ENCODE data around the gene LAIR1. TPM values are rescaled to one million over a fixed set of nuclear protein-coding genes. Genes with fewer than 3 reads are reported as not detected.

Gene LAIR1
- total and polyA plus RNA-seq, 2 experiments from 2014 or later, result 0.10 to 1.3 TPM

- TF ChIP-seq CREB1 (CRISPR knock-in tag; IDR thresholded peaks at IDR 0.05; ENCODE audit: low read depth) (no peak), POLR2AphosphoS5 (IDR thresholded peaks at IDR 0.05; ENCODE audit: low read depth) (no peak), EZH2 (IDR thresholded peaks at IDR 0.05; ENCODE audit: low read depth, unreplicated experiment) (no peak), NANOG (IDR thresholded peaks at IDR 0.05; ENCODE audit: borderline replicate concordance) (no peak), ZNF331 (CRISPR knock-in tag; IDR thresholded peaks at IDR 0.05; ENCODE audit: low read depth) (no peak), ETS1 (IDR thresholded peaks at IDR 0.05) (no peak), STAT1 (IDR thresholded peaks at IDR 0.05; ENCODE audit: unreplicated experiment) (no peak), EZH2phosphoT487 (IDR thresholded peaks at IDR 0.05; ENCODE audit: unreplicated experiment) (no peak), JUNB (IDR thresholded peaks at IDR 0.05; ENCODE audit: unreplicated experiment) (no peak), ZNF462 (CRISPR knock-in tag; IDR thresholded peaks at IDR 0.05) (no peak), ZNF114 (CRISPR knock-in tag; IDR thresholded peaks at IDR 0.05) (no peak)
- TF ChIP-seq, protein P1, sequence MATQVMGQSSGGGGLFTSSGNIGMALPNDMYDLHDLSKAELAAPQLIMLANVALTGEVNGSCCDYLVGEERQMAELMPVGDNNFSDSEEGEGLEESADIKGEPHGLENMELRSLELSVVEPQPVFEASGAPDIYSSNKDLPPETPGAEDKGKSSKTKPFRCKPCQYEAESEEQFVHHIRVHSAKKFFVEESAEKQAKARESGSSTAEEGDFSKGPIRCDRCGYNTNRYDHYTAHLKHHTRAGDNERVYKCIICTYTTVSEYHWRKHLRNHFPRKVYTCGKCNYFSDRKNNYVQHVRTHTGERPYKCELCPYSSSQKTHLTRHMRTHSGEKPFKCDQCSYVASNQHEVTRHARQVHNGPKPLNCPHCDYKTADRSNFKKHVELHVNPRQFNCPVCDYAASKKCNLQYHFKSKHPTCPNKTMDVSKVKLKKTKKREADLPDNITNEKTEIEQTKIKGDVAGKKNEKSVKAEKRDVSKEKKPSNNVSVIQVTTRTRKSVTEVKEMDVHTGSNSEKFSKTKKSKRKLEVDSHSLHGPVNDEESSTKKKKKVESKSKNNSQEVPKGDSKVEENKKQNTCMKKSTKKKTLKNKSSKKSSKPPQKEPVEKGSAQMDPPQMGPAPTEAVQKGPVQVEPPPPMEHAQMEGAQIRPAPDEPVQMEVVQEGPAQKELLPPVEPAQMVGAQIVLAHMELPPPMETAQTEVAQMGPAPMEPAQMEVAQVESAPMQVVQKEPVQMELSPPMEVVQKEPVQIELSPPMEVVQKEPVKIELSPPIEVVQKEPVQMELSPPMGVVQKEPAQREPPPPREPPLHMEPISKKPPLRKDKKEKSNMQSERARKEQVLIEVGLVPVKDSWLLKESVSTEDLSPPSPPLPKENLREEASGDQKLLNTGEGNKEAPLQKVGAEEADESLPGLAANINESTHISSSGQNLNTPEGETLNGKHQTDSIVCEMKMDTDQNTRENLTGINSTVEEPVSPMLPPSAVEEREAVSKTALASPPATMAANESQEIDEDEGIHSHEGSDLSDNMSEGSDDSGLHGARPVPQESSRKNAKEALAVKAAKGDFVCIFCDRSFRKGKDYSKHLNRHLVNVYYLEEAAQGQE (IDR thresholded peaks at IDR 0.05; ENCODE audit: unreplicated experiment), result no peak
- TF ChIP-seq, protein P2, sequence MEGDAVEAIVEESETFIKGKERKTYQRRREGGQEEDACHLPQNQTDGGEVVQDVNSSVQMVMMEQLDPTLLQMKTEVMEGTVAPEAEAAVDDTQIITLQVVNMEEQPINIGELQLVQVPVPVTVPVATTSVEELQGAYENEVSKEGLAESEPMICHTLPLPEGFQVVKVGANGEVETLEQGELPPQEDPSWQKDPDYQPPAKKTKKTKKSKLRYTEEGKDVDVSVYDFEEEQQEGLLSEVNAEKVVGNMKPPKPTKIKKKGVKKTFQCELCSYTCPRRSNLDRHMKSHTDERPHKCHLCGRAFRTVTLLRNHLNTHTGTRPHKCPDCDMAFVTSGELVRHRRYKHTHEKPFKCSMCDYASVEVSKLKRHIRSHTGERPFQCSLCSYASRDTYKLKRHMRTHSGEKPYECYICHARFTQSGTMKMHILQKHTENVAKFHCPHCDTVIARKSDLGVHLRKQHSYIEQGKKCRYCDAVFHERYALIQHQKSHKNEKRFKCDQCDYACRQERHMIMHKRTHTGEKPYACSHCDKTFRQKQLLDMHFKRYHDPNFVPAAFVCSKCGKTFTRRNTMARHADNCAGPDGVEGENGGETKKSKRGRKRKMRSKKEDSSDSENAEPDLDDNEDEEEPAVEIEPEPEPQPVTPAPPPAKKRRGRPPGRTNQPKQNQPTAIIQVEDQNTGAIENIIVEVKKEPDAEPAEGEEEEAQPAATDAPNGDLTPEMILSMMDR (conservative IDR thresholded peaks at IDR 0.05; ENCODE audit: low read depth in 2 of 2), result no peak
- Mint-ChIP-seq H3K4me1 (no peaks in the 10 kb centered on the region), H3K4me3 (no peak overlapping the region), H3K9me3 (peaks cover 8% of the 10 kb centered on the region; the same call in 2 of the 3 replicates), H3K36me3 (ENCODE audit: low read depth) (no peaks in the 10 kb centered on the region), H3K27ac (no peak overlapping the region), H3K27me3 (ENCODE audit: insufficient read depth, low read depth, poor library complexity) (no peaks in the 10 kb centered on the region)
- H3K36me3 ChIP-seq (ENCODE audit: insufficient read depth), result no peaks in the 10 kb centered on the region
- H2AFZ ChIP-seq, result no peak overlapping the region
- DNase-seq (ENCODE audit: low spot score), result no peak
- H3F3A ChIP-seq (replicated peaks; ENCODE audit: low read depth), result no peaks in the 10 kb centered on the region
- H4K20me1 ChIP-seq (replicated peaks; ENCODE audit: insufficient read depth), result 0 out of 2 replicates have a peak, but pooled peaks cover 4% of the 10 kb centered on the region
- H3K27ac ChIP-seq (ENCODE audit: low read depth), result no peak overlapping the region
- no peak for ATAC-seq
- no peaks in the 10 kb centered on the region for H3K4me1 ChIP-seq (ENCODE audit: insufficient read depth)
- no peak overlapping the region for H3K4me2 ChIP-seq
- H3K79me2 ChIP-seq (replicated peaks; ENCODE audit: insufficient read depth), result no peaks in the 10 kb centered on the region
- no peaks in the 10 kb centered on the region for H3K27me3 ChIP-seq (ENCODE audit: insufficient read depth)
- H3K4me3 ChIP-seq, result no peak overlapping the region
- H3K9me2 ChIP-seq (ENCODE audit: insufficient read depth), result peaks cover 5% of the 10 kb centered on the region; the same call in 1 of the 2 replicates
Observed at GRCh38 chr19:54302257-54302656, 62.5 kb downstream of the LAIR1 start.

Measured in GM23338 (cell line).